Superior temporal gyrus (tissue), 1 donor: Measurements from ENCODE around the gene IL1RAPL1.
A peak's percentile ranks its signal among the peaks of the same experiment; 100 is the strongest.

Experiments used
- DNase-seq: peaks from one replicate; pipeline ENCODE4 v3.0.0-alpha.2; 2016; ENCODE audit errors: extremely low spot score

Gene IL1RAPL1

DNA sequence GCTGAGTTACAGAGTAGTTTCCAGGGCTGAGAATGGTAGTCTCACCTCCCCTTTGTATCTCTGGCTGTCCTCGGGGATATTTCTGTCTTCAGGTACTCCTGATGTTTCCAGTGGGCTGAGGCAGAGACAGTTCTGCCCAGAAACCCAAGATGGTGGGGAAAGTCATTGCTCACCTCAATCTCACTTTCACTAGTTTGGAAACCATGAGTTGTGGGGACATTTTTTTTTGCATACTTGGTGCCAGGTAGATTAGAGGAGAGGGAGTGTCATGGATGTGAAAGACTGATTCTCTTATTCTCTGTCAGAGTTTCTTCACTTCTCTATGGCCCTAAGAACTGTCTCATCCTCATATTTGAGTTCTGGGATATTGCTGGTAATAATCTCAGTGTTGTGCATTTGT, 919.5 kb downstream of the IL1RAPL1 start:
- DNase-seq, result no peak

DNA sequence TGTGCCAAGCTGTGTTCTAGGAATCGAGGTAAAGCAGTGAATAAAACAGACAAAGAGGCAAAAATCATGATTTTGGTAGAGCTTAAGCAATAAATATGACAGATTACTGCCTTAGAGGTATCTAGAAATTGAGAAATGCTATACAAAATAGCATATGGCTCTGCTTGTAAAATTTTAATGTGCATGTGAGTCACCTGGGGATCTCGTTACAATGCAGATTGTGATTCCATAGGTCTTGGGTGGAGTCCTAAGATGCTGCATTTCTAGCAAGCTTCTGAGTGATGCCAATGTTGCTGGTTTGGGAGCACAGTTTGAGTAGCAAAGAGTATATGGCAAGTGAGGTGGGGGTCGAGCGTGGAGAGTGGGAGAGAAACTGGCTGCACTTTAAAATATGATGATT, 930.9 kb downstream of the IL1RAPL1 start:
- DNase-seq, result no peak

DNA sequence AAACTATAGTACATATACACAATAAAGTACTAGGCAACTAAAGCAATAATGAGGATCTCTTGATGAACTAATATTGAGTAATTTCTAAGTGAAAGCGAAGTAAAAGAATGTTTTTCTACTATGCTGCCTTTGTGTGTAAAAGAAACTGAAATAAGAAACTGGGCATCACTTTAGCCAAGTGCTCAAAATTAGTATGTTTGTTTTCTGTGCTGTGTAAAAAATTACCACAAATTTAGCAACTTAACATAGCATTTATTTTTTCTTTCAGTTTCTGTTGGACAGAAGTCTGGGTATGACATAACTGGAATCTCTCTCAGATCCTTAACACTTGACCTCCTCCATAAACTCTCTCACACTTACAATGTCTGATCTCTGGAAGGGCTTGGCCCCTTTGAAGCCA, 941.0 kb downstream of the IL1RAPL1 start:
- no peak for DNase-seq

DNA sequence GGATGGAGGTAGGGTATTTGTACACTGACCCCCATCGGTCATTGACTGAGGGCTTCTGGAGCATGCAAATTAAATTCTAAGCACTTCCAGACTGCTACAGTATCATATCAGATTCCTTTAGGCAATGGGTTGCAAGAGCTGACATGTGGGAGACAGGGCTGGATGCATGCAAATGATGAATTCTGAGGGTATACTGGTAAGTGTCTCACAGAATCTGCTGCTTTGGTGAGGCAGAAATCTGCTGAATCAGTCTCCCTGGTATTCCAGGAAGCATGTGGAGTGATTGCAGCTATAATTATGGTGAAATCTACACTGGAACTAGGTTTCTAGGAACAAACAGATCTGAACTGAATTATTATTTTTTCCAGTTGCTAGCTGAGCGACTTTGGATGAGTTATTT, 943.3 kb downstream of the IL1RAPL1 start:
- DNase-seq, result no peak

DNA sequence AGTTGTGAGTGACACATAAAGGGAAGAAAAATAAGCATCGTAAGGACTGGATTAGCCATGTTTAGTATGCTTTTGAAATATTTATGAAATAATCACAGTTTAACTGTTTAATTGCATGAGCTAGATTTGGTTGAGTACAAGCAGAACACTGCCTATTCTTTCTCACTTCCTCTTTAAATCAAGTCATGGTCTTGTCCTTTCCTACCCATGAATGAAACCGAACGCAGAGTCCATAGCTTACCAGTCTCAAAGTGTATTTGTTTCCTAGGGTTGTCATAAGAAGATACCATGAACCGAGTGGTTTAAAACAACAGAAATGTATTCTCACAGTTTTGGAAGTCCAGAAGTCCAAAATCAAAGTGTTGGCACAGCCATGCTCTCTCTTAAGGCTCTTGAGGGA, 944.1 kb downstream of the IL1RAPL1 start:
- DNase-seq, result no peak

DNA sequence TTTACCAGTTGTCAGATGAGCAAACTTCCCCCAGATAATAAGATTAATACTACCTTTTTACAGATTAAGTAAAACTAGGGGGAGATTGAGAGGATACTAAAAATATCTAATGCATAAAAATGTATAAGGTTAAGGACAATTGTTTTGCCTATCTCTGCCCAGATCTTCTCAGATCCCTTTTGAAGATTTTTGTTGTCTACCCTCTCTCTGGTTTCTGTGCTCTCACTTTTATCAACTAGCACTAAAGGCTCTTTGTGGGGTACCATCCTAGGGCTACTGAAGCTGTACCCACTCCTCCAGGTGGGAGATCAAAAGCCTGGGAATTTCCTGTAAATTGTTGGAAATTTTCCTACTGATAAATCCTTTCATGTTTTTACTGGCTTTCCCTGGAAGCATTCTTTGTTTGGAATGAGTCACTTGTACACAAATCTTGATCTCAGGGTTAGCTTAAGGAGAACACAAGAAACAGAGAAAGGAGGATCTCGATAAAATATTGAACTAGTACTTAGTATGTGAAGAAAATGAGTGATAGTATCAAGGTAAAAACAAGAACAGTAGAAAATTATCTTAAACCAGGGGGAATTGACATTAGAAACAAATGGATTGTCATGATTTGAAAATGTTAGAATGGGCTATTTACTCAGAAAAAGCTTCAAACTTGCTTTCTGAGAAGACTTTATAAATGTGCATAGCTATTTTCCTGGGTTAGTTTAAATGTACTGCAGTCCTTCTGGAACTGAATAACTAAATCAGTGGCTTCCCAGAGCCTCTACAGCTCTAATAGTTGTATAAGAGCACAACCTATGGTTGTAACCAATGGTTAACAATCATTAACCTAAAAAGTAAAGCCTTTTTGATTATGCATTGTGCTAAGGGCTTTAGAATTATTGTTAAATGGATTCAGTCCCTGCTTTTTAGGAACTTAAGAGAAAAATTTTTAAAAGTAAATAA, 948.2 kb downstream of the IL1RAPL1 start:
- DNase-seq, result no peak

DNA sequence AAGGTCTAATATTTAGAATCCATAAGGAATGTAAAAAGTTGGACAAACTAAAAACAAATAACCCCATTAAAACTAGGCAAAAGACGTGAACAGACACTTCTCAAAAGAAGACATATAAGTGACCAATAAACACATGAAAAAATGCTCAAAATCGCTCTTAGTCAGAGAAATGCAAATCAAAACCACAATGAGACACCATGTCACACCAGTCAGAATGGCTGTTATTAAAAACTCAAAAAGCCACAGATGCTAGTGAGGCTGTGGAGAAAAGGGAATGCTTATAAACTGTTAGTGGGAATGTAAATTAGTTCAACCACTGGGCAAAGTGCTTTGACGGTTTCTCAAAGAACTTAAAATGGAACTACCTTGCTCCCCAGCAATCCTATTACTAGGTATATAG, 953.8 kb downstream of the IL1RAPL1 start:
- no peak for DNase-seq

DNA sequence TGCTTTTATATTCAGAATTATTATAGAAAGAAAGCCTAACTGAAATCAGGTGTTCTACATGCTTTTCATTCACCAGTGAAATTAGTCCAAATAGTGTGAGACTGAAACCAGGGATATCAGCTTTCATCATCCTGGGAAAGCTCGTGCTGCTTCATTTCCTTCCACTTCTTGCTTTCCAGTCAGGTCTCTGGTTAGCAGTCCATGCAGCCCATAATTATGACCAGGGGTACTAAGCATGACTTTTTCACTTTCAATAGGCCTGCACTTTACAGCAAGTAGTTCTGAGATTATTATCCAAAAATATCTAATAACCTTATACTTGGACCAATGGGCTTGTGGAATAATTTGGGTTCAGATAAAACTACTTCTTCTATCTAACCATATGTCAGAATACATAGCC, 954.9 kb downstream of the IL1RAPL1 start:
- DNase-seq, result no peak

DNA sequence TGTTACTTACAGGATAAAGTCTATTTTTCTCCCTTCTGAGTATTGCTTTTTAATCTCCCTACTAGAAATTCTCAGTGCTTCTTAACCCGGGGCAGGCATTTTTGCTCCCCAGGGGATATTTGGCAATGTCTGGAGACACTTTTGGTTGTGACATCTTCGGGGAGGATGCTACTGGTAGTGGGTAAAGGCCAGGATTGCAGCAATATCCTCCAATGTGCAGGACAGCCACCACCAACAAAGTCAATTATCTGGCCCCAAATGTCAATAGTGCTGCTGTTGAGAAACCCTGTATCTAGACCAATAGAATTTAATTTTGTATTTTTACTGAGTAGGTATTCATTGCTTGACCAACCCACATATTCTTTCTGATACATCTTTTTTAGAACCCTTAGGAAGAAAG, 958.6 kb downstream of the IL1RAPL1 start:
- DNase-seq, result no peak

DNA sequence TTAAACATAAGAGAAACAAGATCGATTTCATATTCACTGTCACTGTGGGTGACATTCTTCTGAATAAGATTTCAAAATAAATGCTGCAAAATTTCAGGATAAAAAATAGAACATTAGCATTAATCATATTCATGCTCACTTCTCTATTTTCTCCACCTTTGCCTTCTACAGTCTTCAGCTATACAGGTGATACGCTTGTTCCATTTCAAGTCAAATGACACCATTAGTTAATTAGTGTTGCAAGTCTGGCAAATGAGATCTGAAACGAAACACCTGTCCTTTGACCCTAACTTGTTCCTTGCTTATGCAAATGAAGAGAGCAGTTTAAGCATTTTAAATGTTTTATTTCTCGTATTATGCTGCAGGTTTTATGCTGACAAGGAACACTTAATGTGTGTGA, 960.6 kb downstream of the IL1RAPL1 start:
- DNase-seq, result no peak

DNA sequence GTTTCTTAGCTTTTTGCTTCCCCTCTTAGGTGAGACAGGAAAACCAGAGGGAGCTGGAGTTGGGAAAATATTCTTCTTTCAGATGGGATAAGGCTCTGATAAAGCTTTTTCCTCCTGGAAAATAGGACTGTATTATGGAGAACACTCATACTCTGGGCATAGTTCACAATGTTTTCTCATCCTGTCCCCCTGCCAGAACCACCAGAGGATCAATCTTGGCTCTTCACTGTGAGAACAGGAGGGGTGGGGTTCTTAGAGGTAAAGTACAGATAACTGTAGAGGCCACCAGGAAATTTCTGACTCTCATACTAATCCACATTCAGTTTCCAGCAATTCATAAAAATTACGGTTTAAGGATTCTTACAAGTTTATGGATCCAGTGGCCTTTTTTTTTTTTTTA, 966.3 kb downstream of the IL1RAPL1 start:
- no peak for DNase-seq

DNA sequence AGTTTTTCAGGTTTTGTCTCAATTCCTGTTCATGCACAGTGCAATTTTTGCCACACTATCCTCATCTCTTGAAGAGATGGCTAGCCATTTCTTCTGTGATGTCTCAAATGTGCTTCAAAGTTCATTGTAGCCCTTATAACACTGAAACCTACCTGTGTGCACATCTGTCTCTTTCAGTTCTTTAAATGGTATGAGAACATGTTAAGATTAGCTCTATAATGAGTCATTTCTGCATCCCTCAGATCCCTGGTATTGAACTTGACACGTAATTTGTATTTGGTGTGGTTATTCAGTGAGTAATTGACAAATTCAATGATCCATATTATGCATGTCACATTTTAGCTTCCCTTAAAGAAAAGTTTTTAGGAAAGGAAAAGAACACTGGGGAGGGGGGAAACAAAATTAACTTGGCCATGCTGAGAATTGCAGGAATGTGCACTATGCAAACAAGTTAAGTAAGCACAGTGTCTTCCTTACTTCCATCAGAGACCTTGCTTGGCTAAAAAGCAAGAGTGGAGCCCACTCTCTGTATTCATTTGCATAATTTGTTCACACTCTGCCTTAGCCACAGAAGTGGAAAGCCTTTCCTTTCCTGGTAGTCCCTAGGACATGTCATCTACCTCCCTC, 968.3 kb downstream of the IL1RAPL1 start:
- no peak for DNase-seq

DNA sequence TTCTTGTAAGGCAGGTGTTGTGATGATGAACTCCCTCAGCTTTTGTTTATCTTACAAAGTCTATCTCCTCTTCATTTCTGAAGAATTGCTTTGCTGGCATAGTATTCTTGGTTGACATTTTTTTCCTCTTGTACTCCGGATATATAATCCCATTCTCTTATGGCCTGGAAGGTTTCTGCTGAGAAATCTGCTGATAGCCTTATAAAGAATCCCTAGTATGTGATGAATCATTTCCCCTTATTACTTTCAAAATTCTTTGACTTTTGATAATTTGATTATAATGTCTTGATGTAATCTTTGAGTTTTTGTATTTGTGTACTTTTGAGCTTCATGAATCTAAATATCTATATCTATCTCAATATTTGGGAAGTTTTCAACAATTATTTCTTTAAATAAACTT, 972.8 kb downstream of the IL1RAPL1 start:
- DNase-seq, result no peak

DNA sequence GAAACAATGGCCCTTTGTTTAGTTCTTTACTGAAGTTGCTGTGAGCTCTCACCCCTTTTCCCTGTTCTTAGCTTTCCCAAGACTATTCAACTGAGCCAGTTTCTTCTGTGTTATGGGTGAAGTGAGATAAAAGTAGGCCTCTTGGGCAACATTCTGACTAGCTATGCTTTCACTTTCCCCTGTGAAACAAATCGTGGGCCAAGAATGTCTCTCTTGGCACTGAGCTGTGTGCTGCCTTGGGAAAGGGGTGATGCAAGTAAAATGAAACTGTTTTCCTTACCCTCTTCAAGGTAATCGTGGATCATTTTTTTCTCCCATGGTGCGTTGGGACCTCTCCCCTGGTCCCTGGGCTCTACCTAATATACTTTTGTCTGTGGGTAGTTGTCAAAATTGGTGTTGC, 974.2 kb downstream of the IL1RAPL1 start:
- DNase-seq, result no peak

DNA sequence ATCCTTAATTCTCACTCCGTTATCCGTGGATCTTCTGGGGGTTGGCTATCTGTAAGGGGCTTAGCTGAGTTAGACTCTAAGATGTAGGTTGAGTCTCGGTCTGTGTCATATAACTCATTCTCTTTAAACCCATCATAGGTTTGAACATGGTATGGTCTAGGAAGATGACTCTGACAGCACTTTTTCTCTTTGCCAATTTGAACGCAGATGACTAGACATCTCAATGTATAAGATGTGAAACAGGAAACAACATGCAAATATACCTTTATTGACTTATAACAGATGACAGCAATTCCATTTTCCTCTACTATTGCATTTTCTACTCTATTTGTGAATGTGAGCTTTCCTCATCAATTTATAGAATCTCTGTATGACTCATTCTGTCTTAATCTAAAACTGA, 993.3 kb downstream of the IL1RAPL1 start:
- DNase-seq, result no peak

DNA sequence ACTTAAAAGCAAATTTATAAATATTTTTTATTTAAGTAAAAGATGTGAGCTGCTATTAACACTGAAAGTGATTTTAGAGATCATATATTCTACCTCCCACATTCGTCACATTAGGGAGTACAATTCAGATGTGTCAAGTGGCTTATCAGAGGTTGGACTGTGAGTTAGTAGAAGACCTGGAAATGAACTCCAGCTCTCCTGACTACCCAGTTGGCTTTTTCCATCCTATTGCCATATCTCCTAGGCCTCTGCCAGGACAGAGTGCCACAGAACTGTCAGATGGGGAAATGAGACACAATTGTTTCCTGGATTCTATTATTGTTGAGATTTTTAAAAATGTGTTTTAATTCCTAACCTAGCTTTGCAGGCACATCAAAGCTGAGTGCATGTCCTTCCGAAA, 994.0 kb downstream of the IL1RAPL1 start:
- DNase-seq, result no peak

DNA sequence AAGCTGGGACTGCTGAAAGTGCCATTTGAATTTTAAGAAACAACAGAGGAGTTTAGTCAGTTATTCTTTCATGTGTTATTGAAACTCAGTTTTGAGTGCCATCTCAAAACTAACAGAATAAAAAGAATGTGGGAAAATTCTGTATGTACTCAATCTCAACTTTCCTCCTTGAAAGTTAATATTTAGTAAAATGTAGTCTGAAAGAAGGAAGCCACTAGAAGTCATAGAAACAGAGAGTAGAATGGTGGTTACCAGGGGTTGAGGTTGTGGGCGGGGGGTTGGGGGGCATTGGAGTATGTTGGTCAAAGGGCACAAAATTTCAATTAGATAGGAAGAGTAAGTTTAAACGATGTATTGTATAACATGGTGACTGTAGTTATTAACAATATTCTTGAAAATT, 999.9 kb downstream of the IL1RAPL1 start:
- DNase-seq, result no peak

DNA sequence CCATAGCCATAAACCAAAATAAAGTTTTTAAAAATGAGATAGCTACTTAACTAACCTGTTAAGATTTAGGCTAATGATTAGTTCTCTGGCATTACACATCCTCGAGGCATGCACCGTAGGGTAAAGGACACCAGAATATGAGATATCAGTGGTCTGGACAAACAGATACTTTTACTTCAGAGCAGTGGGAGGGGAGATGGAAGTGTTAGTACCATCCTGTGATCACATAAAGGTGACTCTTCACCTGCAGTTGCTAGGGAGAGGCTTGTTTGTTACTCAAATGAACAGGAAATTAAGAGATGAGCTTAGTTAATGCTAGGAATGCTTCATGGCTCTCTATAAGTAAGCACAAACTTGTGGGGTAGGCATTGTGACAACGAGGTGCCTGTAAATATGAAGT, 1003.7 kb downstream of the IL1RAPL1 start:
- DNase-seq, result no peak

DNA sequence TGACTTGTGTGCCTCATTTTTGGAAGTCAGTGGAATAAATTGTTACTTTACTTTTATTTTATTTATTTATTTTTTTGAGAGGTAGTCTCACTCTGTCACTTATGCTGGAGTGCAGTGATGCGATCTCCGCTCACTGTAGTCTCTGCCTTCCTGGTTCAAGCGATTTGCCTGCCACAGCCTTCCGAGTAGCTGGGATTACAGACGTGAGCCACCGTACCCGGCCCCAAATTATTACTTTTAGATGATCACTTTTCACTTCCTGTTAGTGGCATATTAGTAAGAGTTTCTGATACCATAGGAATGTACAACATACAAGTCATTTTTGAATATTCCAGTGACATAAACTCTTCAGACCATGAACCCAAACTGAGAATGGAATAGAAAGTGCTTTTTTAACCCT, 1017.1 kb downstream of the IL1RAPL1 start:
- no peak for DNase-seq

DNA sequence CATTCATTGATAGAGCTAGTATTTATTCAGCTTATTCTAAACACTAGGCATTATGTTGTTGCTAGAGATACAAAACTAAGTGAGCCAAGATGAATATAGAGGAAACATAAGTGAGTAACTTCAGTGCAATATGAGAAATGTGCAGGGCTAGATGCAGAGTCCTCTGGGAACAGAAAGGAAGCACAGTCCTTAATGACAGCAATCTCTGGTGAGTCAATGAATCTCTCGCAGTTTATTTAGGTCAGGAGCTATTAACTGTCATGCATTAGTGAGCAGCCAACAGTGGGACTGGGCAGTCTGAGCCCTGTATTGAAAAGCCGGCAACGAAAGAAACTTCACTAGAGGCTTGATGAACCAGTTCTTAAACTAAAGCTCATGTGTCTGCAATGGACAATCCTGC, 1030.0 kb downstream of the IL1RAPL1 start:
- DNase-seq, result no peak

DNA sequence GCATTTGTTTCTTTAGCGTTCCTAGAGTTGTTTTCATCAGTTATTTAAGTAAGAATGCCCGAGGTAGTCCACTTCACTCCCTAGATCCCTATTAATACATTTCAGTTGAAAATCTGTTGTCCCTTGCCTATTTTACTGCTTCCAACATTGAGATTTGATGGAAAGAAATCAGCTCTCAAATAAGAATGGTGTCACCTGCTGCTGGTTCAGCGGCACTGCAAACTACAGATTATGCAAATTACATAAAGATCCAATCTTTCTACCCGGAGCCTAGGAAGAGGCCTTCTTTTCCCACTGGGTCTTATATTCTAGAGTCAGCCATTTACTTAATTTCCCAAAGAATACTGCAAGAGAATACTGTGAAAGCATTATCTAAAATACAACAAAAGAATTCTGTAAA, 1030.5 kb downstream of the IL1RAPL1 start:
- DNase-seq, result peak; percentile 35

DNA sequence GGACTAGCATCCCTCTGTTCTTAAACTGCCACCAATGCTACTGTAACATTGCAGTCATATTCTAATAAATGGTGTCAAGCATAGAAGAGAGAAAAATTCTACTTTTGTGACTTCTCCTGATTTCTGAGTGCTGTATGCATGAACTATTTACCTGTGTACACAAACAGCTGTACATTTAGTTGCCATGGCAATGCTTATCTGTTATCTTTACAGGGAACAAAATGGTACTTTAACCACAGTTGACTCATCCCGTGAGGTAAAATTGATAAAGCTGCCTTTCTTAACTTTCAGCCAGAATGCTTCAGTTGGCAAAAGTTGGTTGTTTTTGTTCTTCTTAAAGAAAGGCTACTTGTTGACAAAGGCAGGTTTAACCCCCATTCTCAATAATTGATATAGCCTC, 1040.6 kb downstream of the IL1RAPL1 start:
- DNase-seq, result no peak

DNA sequence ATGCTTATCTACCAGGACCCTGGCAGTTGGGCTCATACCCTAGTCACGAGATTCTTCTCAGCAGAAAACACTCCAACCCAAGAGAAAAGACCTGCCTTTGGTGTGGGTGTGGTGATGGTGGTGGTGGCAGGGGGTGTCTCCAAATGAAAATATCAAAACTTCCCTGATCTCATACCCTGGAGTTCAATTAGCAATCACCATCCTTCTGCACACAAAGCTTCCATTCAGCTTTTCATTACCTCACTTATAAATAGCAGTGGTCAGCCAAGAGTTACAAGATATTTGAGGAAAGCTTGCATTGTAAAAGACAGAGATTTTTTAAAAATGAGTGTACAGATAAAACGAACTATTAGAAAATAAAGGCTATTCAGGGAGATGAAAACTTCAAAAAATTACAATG, 1047.3 kb downstream of the IL1RAPL1 start:
- DNase-seq, result no peak
